OCI-LY7 (cell line): ENCODE results near the gene PEMT.

Experiments used
- EZH2phosphoT487 ChIP-seq: fragments of 200-600 bp; sonication (generic); IDR thresholded peaks from 2 replicates; pipeline ENCODE4 v1.6.1; 2018; ENCODE audit warnings: low read depth, borderline replicate concordance, mild to moderate bottlenecking, mixed run types, antibody characterized with exemption, low read length, moderate library complexity, mixed read lengths
- TF ChIP-seq, protein P1 (sequence below): fragments of 200-600 bp; sonication (generic); conservative IDR thresholded peaks from 2 replicates; pipeline ENCODE4 v1.5.1; 2014; ENCODE audit warnings: mild to moderate bottlenecking, antibody characterized with exemption, low read length, moderate library complexity, mixed read lengths

DNA sequence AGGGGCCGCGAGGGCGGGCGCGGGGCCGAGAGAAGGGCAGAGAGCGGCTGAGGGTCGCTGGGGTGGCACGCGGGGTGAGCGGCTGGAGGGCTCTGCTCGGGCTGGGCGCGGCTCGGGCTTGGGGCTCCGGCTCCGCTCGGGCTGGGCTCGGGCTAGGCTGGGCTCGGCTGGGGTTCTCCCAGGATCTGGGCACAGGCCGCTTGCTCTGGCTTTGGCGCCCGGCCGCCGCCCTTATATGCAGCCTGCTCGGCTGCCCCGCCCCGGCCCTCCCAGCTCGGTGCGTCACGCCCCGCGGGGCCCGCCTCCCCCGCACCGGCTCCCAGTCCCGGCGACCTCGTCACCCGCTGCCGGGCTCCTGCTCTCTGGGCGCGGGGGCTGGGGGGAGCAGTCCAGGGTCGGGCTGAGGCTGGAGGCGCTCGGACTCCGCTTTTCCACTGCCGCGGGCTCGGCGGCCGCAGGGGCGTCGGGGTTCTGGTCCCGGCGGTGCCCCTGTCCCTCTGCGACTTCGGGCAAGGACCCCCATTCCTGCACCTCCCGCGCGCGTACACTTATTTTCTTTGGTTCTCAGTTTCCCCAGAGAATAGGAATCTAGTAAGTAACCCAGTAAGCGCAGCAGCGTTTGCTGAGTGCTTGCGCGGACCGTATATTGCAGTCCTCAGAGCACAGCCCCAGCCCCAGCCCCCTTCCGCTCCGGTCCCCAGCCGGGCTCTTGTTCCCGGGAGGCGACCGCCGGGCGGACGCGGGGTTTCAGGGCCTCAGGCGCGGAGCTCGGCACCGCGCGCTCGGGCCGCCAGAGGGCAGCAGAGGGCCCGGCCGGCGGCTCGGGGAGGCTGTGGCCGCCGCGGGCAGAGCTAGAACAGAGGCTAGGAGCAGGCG, 95.1 kb downstream of the PEMT start, which contains the start of gene RASD1:
- TF ChIP-seq, protein P1, sequence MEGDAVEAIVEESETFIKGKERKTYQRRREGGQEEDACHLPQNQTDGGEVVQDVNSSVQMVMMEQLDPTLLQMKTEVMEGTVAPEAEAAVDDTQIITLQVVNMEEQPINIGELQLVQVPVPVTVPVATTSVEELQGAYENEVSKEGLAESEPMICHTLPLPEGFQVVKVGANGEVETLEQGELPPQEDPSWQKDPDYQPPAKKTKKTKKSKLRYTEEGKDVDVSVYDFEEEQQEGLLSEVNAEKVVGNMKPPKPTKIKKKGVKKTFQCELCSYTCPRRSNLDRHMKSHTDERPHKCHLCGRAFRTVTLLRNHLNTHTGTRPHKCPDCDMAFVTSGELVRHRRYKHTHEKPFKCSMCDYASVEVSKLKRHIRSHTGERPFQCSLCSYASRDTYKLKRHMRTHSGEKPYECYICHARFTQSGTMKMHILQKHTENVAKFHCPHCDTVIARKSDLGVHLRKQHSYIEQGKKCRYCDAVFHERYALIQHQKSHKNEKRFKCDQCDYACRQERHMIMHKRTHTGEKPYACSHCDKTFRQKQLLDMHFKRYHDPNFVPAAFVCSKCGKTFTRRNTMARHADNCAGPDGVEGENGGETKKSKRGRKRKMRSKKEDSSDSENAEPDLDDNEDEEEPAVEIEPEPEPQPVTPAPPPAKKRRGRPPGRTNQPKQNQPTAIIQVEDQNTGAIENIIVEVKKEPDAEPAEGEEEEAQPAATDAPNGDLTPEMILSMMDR: peak; percentile 83
- no peak for TF ChIP-seq EZH2phosphoT487
